DND-41 (cell line): ENCODE measurements around the gene TMA7.
"Not testable (repeated sequence)": the region's sequence is repeated elsewhere in the genome, so short reads cannot be mapped to it uniquely, and the experiment has no call there.

ENCODE experiments used
- ATAC-seq: fragments of 200-7000 bp; cut with Tn5 transposase; 3 replicates; pipeline ENCODE4 v1.9.1; 2021; ENCODE audit warnings: low read depth; ENCODE audit not compliant: insufficient read depth
- DNase-seq: peaks from one replicate; pipeline ENCODE4 v3.0.0-alpha.2; 2020
- H2AFZ ChIP-seq: 2 replicates; pipeline ENCODE4 v1.6.0; 2012; ENCODE audit warnings: low read depth, low read length
- H3K27ac ChIP-seq: 2 replicates; pipeline ENCODE4 v1.5.1; 2012; ENCODE audit warnings: low read length, inconsistent platforms
- H3K27me3 ChIP-seq: fragments of 200-600 bp; sonication (generic); 2 replicates; pipeline ENCODE4 v1.6.0; 2012; ENCODE audit warnings: low read length, mild to moderate bottlenecking, inconsistent platforms; ENCODE audit not compliant: insufficient read depth, poor library complexity
- H3K36me3 ChIP-seq: 2 replicates; pipeline ENCODE4 v1.5.1; 2012; ENCODE audit warnings: low read length, inconsistent platforms; ENCODE audit not compliant: insufficient read depth
- H3K4me1 ChIP-seq: 2 replicates; pipeline ENCODE4 v1.5.1; 2012; ENCODE audit warnings: mild to moderate bottlenecking, low read length; ENCODE audit not compliant: insufficient read depth
- H3K4me2 ChIP-seq: 2 replicates; pipeline ENCODE4 v1.6.0; 2012; ENCODE audit warnings: mild to moderate bottlenecking, moderate library complexity, low read length, inconsistent platforms; ENCODE audit not compliant: insufficient read depth
- H3K4me3 ChIP-seq, 2 experiments: fragments of 200-600 bp in 1 of 2; shearing (Covaris generic) in 1 of 2; 2 replicates each; pipeline ENCODE4 v1.5.1; 2012 to 2016; ENCODE audit warnings: inconsistent platforms in 2 of 2, low read length in 2 of 2, mild to moderate bottlenecking in 2 of 2, low read depth in 1 of 2, moderate library complexity in 1 of 2
- H3K79me2 ChIP-seq: 2 replicates; pipeline ENCODE4 v1.6.0; 2012; ENCODE audit warnings: low read length, inconsistent platforms; ENCODE audit not compliant: insufficient read depth
- H3K9ac ChIP-seq: 2 replicates; pipeline ENCODE4 v1.6.0; 2012; ENCODE audit warnings: low read depth, mild to moderate bottlenecking, inconsistent platforms, low read length, moderate library complexity
- H3K9me3 ChIP-seq: 2 replicates; pipeline ENCODE4 v1.5.1; 2012; ENCODE audit warnings: low read length, moderate library complexity, mild to moderate bottlenecking, inconsistent platforms; ENCODE audit not compliant: insufficient read depth, severe bottlenecking
- H4K20me1 ChIP-seq: 2 replicates; pipeline ENCODE4 v1.6.0; 2012; ENCODE audit warnings: low read length; ENCODE audit not compliant: insufficient read depth
- CTCF ChIP-seq: IDR thresholded peaks from 2 replicates; pipeline ENCODE4 v1.5.1; 2012; ENCODE audit warnings: borderline replicate concordance, low read length, moderate library complexity, mild to moderate bottlenecking; ENCODE audit not compliant: poor library complexity, severe bottlenecking; ENCODE audit errors: extremely low read depth
- EZH2 ChIP-seq: IDR thresholded peaks from 3 replicates; pipeline ENCODE4 v1.6.1; 2012; ENCODE audit warnings: borderline replicate concordance, low read depth, mild to moderate bottlenecking, moderate library complexity, low read length, inconsistent platforms; ENCODE audit not compliant: severe bottlenecking

The TMA7 gene

GRCh38 chr3:48400824-48401433 is 39.1 kb upstream of the TMA7 start:
- H3K9me3 ChIP-seq: no peaks in the 10 kb centered on the region
- H3K4me1 ChIP-seq: no peaks in the 10 kb centered on the region
- H3K27me3 ChIP-seq: peaks cover under 1% of the 10 kb centered on the region
- DNase-seq: peak; percentile 58
- no peaks in the 10 kb centered on the region for H3K36me3 ChIP-seq
- H3K79me2 ChIP-seq: no peaks in the 10 kb centered on the region
- ATAC-seq: peak; percentile 83
- H3K4me2 ChIP-seq: no peak overlapping the region
- TF ChIP-seq CTCF: peak; percentile 89
- TF ChIP-seq EZH2: no peak
- no peak overlapping the region for H3K4me3 ChIP-seq
- H2AFZ ChIP-seq: no peak overlapping the region
- 0 out of 2 replicates have a peak, but pooled peaks cover 6% of the 10 kb centered on the region for H4K20me1 ChIP-seq
- H3K9ac ChIP-seq: no peak overlapping the region
- H3K27ac ChIP-seq: no peak overlapping the region

- not testable (repeated sequence) for H3K9me3 ChIP-seq, DNase-seq, H2AFZ ChIP-seq, H3K4me2 ChIP-seq, H4K20me1 ChIP-seq, H3K36me3 ChIP-seq, H3K4me3 ChIP-seq, H3K9ac ChIP-seq, H3K27ac ChIP-seq, H3K4me1 ChIP-seq, H3K79me2 ChIP-seq, H3K27me3 ChIP-seq, ATAC-seq
These were observed 38.6 kb upstream of the TMA7 start for GRCh38 chr3:48401434-48401901.

- Histone ChIP-seq H3K79me2 (no peaks in the 10 kb centered on the region), H3K9me3 (no peaks in the 10 kb centered on the region), H3K36me3 (no peaks in the 10 kb centered on the region), H3K4me2 (no peak overlapping the region), H2AFZ (no peak overlapping the region), H3K4me3 (no peak overlapping the region), H3K4me1 (no peaks in the 10 kb centered on the region), H3K9ac (no peak overlapping the region), H4K20me1 (0 out of 2 replicates have a peak, but pooled peaks cover 6% of the 10 kb centered on the region), H3K27ac (no peak overlapping the region), H3K27me3 (no peaks in the 10 kb centered on the region)
- DNase-seq (peak; percentile 3), ATAC-seq (no peak)
- TF ChIP-seq CTCF (no peak), EZH2 (no peak)
These were observed 37.8 kb upstream of the TMA7 start for GRCh38 chr3:48402281-48402732.

GRCh38 chr3:48402907-48403306 is 37.1 kb upstream of the TMA7 start:
- H4K20me1 ChIP-seq: 0 out of 2 replicates have a peak, but pooled peaks cover 6% of the 10 kb centered on the region
- TF ChIP-seq EZH2 (no peak), CTCF (no peak)
- DNase-seq (no peak), ATAC-seq (no peak)
- H3K27ac ChIP-seq: no peak overlapping the region
- no peaks in the 10 kb centered on the region for H3K36me3 ChIP-seq
- H3K4me3 ChIP-seq: no peak overlapping the region
- no peak overlapping the region for H2AFZ ChIP-seq
- no peaks in the 10 kb centered on the region for H3K4me1 ChIP-seq
- H3K79me2 ChIP-seq: no peaks in the 10 kb centered on the region
- no peak overlapping the region for H3K9ac ChIP-seq
- no peak overlapping the region for H3K4me2 ChIP-seq
- H3K9me3 ChIP-seq: no peaks in the 10 kb centered on the region
- H3K27me3 ChIP-seq: no peaks in the 10 kb centered on the region
